GM21360 (cell line): ENCODE measurements around the gene DESI1.
"Not testable (repeated sequence)": the region's sequence is repeated elsewhere in the genome, so short reads cannot be mapped to it uniquely, and the experiment has no call there.

Source experiments
- ATAC-seq: cut with Tn5 transposase; IDR thresholded peaks from one replicate; pipeline ENCODE4 v1.9.1; 2021; ENCODE audit warnings: mild to moderate bottlenecking, moderate library complexity; ENCODE audit not compliant: unreplicated experiment

DESI1 gene

GRCh38 chr22:41636467-41636866, 15.6 kb upstream of the DESI1 start:
- ATAC-seq = no peak

- not testable (repeated sequence) for ATAC-seq
These were observed 13.8 kb upstream of the DESI1 start for GRCh38 chr22:41634610-41635009.

GRCh38 chr22:41631615-41632014, 10.8 kb upstream of the DESI1 start:
- not testable (repeated sequence) for ATAC-seq

DNA sequence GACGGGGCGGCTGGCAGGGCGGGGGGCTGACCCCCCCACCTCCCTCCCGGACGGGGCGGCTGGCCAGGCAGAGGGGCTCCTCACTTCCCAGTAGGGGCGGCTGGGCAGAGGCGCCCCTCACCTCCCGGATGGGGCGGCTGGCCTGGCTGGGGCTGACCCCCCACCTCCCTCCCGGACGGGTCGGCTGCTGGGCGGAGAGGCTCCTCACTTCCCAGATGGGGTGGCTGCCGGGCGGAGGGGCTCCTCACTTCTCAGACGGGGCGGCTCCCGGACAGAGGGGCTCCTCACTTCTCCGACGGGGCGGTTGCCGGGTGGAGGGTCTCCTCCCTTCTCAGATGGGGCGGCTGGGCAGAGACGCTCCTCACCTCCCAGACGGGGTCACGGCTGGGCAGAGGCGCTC, 10.3 kb upstream of the DESI1 start:
- ATAC-seq = not testable (repeated sequence)

- ATAC-seq = no peak
These were observed 4.7 kb upstream of the DESI1 start for GRCh38 chr22:41625577-41625976.

DNA sequence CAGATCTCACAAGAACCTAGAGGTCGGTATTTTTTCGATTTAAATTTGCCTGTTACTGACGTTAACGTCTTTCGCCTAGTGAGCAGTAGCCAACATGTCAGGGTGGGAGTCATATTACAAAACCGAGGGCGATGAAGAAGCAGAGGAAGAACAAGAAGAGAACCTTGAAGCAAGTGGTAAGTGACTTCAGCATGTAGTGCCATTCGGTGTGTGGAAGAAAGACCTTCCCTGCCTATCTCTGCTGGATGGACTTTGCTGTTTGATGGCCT, 1.0 kb upstream of the DESI1 start:
- ATAC-seq = no peak

DNA sequence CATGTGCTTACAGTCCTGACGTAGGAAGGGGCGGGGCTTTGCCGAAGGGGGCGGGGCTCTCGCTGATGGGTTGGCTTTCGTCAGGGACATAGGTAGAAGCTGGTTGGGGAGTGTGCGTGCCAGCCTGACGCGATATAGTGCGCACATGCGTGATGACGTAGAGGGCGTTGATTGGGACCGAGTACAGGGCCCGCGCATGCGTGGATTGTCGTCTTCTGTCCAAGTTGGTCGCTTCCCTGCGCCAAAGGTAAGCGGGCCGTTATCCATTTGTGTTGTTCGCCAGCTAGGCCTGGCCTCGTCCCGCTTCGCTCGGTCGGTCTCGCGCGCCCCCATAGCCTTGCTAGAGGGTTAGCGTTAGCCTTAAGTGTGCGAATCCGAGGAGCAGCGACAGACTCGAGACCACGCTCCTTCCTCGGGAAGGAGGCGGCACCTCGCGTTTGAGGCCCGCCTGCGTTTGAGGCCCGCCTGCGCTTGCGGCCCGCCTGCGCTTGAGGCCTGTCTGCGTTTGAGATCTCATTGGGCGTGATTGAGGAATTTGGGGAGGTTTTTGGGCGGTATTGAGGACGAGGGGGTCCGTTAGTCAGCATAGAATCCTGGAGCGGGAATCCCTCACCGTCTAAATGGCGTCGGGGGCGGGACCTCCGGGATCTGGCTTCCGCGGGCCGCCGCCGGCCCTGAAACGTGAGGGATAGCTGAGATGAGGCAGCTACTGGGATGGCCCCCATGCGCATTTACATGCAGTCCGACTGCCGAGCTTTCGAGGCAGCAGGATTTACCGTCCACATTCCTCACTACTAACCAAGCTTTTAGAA, 462 bp upstream of the DESI1 start, which contains the start of gene XRCC6:
Gene XRCC6, plus strand, starts transcription at position 197 of the 812 bp plus-strand sequence. CDS start 710 bp downstream, outside the sequence.
- ATAC-seq = peak; percentile 73

DNA sequence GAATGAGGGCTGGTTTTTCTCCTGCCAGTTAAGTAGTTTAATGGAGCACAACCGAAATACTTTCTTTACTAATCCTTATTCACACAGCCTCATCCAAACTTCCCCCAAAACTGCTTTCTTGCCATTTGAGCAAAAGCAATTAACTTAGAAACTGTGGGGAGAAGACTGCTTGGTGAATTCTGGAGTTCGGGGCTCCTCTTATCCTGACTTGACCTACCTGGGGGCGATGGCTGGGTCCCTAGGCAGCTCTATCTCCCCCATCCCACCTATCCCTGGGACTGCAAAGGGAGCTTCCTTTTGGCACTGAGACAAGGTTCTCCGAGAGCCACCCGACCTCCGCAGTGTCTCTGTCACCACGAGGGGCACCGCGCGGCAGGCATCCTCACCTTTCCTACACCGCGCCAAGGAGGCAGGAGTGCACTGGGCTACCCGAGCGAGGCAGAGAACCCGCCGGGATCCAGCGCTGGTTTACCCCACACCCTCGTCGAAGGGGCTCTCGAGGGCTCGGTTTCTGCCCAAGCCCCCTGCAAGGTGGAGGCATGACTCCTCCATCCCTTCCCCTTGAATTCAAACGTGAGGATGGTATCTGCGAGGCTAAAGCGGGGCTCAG, 759 bp downstream of the DESI1 start:
- ATAC-seq = no peak

DNA sequence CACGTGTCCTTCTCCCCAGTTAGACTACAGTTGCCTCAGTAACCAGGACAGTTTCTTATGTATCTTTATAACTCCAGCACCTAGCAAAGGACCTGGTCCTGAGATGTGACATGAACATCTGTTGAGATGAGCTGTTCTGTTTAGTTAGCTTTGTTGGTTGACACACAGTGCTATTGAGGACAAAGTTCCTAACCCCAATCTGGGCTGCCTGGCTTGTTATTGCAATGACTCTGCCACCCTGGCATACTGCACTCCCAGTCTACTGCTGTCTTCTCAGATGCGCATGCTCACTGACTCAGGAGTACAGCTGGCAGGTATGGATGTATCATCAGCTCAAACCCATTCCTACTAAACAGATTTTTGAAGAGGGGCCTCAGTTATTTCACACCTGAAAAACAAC, 7.4 kb downstream of the DESI1 start:
- no peak for ATAC-seq

DNA sequence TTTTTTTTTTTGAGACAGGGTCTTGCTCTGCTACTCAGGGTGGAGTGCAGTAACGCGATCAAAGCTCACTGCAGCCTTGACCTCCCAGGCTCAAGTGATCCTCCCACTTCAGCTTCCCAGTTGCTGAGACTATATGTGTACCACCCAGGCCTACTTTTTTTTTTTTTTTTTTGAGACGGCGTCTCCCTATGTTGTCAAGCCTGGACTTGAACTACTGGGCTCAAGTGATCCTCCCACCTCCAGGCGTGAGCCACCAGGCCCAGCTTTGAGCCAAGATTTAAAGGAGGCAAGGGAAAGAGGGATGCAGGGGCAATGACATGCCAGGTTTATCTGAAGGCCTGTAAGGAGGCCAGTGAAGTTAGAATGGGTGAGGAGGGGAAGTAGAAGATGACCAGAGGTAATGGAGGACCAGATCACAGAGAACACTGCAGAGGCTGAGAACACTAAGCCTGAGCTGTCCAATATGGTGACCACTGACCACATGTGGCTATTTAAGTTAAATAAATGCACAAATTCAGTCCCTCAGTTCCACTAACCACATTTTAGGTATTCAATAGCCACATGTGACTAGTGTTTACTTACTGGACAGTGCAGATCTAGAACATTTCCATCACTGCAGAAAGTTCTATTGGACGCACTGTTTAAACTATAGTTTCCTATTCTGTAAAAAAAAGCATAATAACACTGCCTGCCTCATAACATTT, 8.1 kb downstream of the DESI1 start:
- no peak for ATAC-seq

DNA sequence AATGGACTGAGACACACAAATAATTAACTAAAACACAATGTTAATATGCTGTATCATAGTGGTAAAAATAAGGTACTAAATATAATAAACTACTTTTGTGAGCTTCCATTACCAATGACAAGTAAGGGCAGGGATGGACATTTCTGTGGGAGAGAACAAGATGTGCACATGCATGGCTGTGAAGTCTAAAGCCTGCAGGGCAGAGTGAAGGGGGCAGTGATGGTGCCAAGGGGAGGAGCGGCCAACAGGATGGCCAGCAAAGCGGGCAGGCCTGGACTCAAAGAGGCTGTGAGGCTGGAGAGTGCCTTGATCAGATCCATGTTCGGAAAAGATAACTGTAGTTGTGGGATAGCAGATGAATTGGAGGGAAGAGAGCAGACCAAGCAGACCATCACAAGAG, 12.5 kb downstream of the DESI1 start:
- ATAC-seq = no peak

GRCh38 chr22:41603873-41604332, 16.9 kb downstream of the DESI1 start:
- no peak for ATAC-seq

DNA sequence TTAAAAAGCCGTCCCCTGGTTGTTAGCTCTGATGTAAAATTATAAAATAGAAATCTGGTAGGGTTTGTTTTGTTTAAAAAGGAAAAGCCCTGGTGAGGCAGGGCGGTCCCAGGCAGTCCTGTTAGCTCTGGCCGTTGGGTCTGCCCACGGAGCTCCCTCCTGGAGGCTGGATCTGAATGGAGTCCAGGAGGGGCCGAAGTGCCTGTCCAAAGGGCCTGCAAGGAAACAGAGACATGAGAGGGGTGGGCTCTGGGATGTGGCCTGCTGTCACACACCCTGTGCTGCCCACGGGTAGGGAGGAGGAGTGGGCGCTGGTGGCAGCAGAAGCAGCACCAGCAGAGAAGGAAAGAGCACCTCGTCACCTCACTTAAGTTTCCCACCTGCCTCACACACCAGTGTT, 19.9 kb downstream of the DESI1 start:
- no peak for ATAC-seq

GRCh38 chr22:41598891-41599635, 21.8 kb downstream of the DESI1 start:
- ATAC-seq = no peak

DNA sequence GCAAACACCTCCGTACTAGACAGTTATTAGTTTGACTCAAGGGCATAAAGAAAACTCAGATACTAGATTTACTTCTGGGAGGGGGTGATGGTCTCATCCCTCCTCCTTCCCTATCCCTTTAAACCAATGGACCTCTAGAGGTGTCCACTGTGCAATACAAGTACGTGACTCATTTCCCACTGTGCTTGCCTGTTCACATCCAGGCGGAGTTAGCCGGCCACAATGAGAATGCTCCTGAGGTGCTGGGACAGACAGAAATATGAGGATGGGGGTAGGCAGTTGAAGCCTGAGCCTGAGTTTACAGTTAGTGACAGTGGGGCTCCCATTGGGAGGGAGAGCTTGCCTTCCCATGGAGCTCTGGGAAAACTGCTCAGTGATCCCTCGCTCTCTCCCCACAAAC, 22.8 kb downstream of the DESI1 start:
- no peak for ATAC-seq

DNA sequence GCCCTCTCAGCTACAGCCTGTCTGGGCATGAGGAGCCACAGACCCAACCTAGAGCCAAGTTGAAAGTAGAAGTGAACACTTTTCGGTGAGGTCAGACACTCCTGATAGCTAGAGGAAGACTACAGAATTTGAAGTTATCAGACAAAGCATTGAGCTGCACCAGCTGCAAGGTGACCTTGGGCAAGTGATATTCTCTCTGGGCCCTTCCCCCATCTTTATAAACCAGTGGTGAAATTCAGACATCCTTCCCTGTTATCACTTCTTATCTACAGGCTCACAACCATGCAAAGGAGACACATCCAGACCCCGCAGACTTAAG, 23.2 kb downstream of the DESI1 start:
- no peak for ATAC-seq

GRCh38 chr22:41596776-41597634, 23.8 kb downstream of the DESI1 start:
- ATAC-seq = no peak

DNA sequence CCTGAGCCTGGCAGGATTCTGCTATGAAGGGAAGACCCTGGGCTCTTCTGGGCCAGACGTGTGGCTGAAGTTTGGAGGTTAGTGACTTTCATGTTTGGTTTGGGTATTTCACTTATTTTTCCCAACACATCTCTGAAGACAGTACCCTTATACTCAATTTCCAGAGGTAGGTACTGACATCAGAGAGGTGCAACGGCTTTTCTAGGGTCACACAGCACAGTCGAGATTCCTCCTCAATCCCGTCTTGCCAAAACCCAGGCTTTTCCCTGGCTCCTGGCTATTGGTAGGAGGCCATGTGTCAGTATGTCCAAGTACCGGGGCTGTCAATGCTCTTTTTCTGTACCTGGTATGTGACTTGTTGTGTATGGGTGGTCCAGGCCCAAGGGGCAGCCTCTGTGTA, 25.1 kb downstream of the DESI1 start:
- no peak for ATAC-seq

DNA sequence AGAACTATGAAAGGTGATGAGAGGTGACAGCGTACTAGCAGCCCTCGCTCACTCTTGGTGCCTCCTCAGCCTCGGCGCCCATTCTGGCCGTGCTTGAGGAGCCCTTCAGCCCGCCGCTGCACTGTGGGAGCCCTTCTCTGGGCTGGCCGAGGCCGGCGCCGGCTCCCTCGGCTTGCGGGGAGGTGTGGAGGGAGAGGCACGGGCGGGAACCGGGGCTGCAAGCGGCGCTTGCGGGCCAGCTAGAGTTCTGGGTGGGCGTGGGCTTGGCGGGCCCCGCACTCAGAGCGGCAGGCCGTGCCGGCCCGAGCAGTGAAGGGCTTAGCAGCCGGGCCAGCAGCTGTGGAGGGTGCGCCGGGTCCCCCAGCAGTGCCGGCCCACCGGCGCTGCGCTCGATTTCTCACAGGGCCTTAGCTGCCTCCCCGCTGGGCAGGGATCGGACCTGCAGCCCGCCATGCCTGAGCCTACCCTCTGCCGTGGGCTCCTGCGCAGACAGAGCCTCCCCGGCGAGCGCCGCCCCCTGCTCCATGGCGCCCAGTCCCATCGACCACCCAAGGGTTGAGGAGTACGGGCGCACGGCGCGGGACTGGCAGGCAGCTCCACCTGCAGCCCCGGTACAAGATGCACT, 27.4 kb downstream of the DESI1 start:
- ATAC-seq = not testable (repeated sequence)
